Thoracic aorta (tissue), 2 donors: ENCODE measurements around the gene SLC17A9. TPM values are rescaled to one million over a fixed set of nuclear protein-coding genes. Genes with fewer than 3 reads are reported as not detected.

Experiments used
- ATAC-seq: fragments of 150-250 bp; one replicate; pipeline ENCODE4 v1.8.0; 2017; ENCODE audit warnings: low read depth; ENCODE audit not compliant: insufficient number of reproducible peaks, low FRiP score
- DNase-seq: peaks from one replicate; pipeline ENCODE4 v3.0.0-alpha.2; 2020; ENCODE audit warnings: low spot score
- H3K27ac ChIP-seq, 2 donors: fragments of 200-600 bp; sonication (generic); 1 replicate in 1 of 2; 2 replicates in 1 of 2; pipeline ENCODE4 v1.5.1; 2016; ENCODE audit warnings: mild to moderate bottlenecking in 2 of 2, moderate library complexity in 2 of 2
- H3K27me3 ChIP-seq: fragments of 200-600 bp; sonication (generic); replicated peaks from 2 replicates; pipeline ENCODE4 v1.6.0; 2016; ENCODE audit warnings: mild to moderate bottlenecking; ENCODE audit not compliant: insufficient read depth
- H3K36me3 ChIP-seq: fragments of 200-600 bp; sonication (generic); one replicate; pipeline ENCODE4 v1.5.1; 2016
- H3K4me1 ChIP-seq, 2 donors: fragments of 200-600 bp; sonication (generic); 1 replicate in 1 of 2; 2 replicates in 1 of 2; pipeline versions ENCODE4 v1.5.1 to v1.6.0; 2016; ENCODE audit warnings: low read depth in 2 of 2, mild to moderate bottlenecking in 1 of 2; ENCODE audit not compliant: control insufficient read depth in 1 of 2
- H3K4me3 ChIP-seq: fragments of 200-600 bp; sonication (generic); 2 replicates; pipeline ENCODE4 v1.5.1; 2016; ENCODE audit warnings: mild to moderate bottlenecking
- H3K9me3 ChIP-seq: fragments of 200-600 bp; sonication (generic); 2 replicates; pipeline ENCODE4 v1.5.1; 2016
- total RNA-seq, 2 donors: library from RNA; depleted of rRNA; stranded (reverse); fragments of >200 nt; gene quantifications; one replicate each; pipeline versions ENCODE4 v1.1.0 to v1.2.3, GENCODE V29; 2016
- TF ChIP-seq, protein P1 (sequence below): fragments of 200-600 bp; sonication (generic); IDR thresholded peaks from one replicate; pipeline ENCODE4 v1.5.1; 2019; ENCODE audit warnings: antibody characterized with exemption

SLC17A9 gene
- total RNA-seq, 2 donors from 2014 or later: 17.9 to 18.8 TPM

DNA sequence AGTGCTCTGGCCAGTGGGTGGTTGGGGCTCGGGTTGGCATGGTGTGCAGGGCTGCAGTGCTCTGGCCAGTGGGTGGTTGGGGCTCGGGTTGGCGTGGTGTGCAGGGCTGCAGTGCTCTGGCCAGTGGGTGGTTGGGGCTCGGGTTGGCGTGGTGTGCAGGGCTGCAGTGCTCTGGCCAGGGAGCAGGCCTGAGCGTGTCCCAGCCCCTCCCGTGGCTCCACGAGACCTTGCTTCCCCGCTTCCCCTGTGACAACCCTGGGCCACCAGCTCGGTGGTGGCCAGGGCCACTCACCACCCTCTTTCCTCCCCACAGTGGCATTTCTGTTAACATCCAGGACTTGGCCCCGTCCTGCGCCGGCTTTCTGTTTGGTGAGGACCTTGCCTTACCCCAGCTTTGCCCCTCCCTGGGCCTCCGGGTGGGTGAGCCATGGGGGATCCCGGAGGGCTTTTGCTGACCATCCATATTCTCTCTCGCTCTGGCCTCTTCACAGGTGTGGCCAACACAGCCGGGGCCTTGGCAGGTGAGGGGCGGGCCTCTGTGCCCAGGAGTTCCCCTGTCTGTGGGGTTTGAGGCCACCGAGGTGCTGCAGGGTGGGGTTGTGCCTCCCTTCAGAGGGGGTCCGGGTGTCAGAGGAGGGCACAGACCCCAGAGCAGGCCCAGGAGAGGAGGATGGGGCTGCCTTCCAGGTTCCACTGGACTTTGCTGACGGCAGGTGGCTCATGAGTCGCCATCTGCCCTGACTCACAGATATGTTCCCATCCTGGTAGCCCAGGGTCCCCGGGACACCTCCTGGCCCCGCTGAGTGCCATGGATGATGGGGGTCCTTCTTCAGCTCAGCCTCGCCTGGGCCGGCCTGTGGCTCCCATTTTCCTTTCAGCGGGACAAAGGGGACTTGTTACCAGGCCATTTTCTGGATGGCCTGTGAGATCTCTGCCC lies 14.0 kb downstream of the SLC17A9 start:
- no peaks in the 10 kb centered on the region for H3K9me3 ChIP-seq
- TF ChIP-seq, protein P1, sequence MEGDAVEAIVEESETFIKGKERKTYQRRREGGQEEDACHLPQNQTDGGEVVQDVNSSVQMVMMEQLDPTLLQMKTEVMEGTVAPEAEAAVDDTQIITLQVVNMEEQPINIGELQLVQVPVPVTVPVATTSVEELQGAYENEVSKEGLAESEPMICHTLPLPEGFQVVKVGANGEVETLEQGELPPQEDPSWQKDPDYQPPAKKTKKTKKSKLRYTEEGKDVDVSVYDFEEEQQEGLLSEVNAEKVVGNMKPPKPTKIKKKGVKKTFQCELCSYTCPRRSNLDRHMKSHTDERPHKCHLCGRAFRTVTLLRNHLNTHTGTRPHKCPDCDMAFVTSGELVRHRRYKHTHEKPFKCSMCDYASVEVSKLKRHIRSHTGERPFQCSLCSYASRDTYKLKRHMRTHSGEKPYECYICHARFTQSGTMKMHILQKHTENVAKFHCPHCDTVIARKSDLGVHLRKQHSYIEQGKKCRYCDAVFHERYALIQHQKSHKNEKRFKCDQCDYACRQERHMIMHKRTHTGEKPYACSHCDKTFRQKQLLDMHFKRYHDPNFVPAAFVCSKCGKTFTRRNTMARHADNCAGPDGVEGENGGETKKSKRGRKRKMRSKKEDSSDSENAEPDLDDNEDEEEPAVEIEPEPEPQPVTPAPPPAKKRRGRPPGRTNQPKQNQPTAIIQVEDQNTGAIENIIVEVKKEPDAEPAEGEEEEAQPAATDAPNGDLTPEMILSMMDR: no peak
- no peaks in the 10 kb centered on the region for H3K36me3 ChIP-seq
- no peaks in the 10 kb centered on the region for H3K4me1 ChIP-seq
- H3K27me3 ChIP-seq: no peaks in the 10 kb centered on the region
- H3K27ac ChIP-seq: no peak overlapping the region
- DNase-seq (no peak), ATAC-seq (no peak)
- no peak overlapping the region for H3K4me3 ChIP-seq

DNA sequence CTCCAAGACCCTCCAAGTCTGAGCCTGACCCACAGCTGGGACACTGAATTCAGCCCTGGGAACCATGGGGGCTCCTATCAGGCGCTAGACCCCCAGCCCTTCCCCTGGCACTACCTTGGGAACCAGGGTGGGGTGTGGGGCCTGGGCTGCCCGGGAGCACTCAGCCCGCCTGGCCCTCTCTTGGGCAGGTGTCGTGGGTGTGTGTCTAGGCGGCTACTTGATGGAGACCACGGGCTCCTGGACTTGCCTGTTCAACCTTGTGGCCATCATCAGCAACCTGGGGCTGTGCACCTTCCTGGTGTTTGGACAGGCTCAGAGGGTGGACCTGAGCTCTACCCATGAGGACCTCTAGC lies 14.6 kb downstream of the SLC17A9 start:
- no peak for ATAC-seq
- H3K4me3 ChIP-seq: no peak overlapping the region
- TF ChIP-seq, protein P1: no peak
- no peak overlapping the region for H3K27ac ChIP-seq
- DNase-seq: no peak
- H3K36me3 ChIP-seq: no peaks in the 10 kb centered on the region
- no peaks in the 10 kb centered on the region for H3K9me3 ChIP-seq
- H3K4me1 ChIP-seq: no peaks in the 10 kb centered on the region
- no peaks in the 10 kb centered on the region for H3K27me3 ChIP-seq

DNA sequence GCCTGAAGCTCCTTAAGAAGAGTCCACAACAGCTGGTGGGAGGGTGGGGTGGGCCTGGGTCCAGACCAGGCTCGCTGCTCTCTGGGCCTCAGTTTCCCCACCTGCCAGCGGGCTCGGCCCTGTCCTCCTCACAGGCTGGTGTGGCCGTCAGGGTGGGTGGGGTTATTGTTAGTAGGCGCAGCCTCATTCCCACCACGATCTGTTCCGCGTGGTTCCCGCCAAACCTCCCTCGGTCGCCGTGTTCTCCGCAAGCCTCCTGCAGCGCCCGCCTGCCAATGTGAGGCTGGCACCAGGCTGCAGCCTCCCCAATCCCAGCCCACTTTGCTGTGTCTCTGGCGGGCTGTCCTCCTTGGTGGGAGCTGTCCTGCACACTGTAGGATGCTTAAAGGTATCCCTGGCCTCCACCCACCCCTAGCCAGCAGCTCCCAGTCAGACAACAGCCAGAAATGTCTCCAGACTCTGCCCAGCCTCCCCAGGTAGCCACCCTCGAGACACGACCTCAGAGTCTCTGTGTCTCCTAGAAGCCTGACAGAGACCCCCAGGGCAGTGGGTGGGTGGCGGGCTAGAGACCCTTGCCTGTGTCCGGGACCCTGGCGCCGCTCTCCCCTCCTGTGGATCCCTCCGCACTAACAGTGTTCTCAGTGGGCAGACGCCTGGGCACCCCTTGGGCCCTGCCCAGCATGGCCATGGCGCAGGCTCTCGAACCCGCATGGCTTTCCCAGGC lies 15.3 kb downstream of the SLC17A9 start:
- Histone ChIP-seq H3K27me3 (no peaks in the 10 kb centered on the region), H3K27ac (no peak overlapping the region), H3K9me3 (no peaks in the 10 kb centered on the region), H3K36me3 (no peaks in the 10 kb centered on the region), H3K4me3 (no peak overlapping the region), H3K4me1 (peaks cover 3 to 5% of the 10 kb centered on the region in 2 donors)
- DNase-seq: no peak
- no peak for ATAC-seq
- TF ChIP-seq, protein P1: no peak

DNA sequence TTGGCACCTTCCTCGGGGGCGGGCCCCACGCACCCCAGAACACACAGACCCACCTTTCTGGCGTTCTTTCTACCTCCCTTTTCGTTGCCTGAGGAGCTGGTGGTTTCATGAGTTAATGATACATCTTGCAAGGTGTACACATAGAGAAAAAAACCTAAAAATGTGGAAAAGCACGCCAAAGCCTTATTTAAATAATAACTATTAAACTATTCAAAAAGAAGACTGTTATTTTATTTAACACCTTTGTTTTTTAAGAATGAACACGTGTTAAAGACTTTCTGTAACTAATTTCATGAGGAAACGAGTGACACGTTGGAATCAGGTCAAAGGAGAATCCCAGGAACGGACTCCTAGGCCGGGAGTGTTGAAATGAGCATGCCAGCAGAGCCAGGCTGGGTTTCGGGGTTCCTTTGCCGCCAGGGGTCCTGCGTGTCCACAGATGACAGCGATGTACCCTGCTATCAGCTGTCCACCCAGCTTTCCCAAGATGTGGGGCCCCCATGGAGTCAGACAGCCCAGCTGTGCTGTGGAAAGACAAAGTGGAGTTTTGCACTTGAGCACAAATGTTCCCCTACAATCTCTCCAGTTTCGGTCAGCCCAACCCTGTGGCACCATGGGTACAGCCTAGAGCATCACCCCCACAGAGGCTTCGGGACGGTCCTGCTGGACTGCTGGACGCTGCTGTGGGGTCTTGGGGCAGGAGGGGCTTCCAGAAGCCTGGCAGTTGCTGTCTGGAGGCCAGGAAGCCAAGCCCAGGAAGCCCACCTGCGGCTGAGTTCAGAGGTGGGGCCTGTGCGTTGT lies 16.1 kb downstream of the SLC17A9 start:
- Histone ChIP-seq H3K4me3 (no peak overlapping the region), H3K9me3 (no peaks in the 10 kb centered on the region), H3K36me3 (no peaks in the 10 kb centered on the region), H3K27me3 (no peaks in the 10 kb centered on the region), H3K4me1 (peaks cover 6 to 11% of the 10 kb centered on the region in 2 donors), H3K27ac (no peak overlapping the region)
- TF ChIP-seq, protein P1: no peak
- ATAC-seq (no peak), DNase-seq (no peak)
